Fibroblast of skin of left quadriceps (primary cell): ENCODE measurements around the gene PIK3R3.
"Not testable (repeated sequence)": the region's sequence is repeated elsewhere in the genome, so short reads cannot be mapped to it uniquely, and the experiment has no call there.

ENCODE experiments used
- DNase-seq, 2 experiments: peaks; one replicate each; pipeline ENCODE4 v3.0.0-alpha.2; 2013; ENCODE audit warnings: low read depth in 2 of 2

PIK3R3 gene

DNA sequence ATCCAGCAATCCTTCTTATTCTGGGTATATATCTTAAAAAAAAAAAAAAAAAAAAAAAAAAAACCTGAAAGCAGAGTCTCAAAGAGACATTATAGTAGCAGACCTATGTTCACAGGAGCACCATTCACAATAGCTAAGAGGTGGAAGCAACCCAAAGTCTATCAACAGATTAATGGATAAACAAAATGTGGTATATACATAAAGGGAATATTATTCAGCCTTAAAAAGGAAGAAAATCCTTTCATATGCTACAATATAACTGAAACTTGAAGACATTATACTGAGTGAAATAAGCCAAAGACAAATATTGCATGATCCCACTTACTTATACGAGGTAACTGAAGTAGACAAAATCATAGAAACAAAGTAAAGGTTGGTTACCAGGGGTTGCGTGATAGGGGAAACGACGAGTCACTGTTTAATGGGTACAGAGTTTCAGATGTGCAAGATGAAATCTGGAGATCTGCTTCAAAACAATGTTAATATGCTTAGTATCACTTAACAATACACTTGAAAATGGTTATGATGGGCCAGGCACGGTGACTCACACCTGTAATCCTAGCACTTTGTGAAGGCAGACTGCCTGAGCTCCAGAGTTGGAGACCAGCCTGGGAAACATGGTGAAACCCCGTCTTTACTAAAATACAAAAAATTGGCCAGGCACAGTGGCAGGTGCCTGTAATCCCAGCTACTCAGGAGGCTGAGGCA is 29.5 kb downstream of the PIK3R3 start:
- no peak for DNase-seq

DNA sequence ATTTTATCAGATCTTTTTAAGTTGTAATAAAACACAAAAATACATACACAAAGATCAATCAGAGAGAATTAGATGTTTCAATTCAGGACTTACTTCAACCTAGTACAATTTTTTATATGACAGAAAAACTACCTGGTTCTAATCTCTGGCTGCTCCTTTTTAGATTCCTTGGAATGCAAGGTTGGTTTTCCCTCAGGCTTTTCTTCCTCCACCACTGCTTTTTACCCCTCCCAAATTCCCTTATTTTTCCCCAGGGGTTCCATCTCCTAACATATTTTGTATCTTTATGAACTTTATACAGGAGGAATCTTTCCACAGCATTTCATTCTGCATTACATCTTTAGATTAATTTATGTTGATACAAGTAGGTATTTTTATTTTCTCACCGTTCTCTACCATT is 33.2 kb downstream of the PIK3R3 start:
- no peak for DNase-seq

DNA sequence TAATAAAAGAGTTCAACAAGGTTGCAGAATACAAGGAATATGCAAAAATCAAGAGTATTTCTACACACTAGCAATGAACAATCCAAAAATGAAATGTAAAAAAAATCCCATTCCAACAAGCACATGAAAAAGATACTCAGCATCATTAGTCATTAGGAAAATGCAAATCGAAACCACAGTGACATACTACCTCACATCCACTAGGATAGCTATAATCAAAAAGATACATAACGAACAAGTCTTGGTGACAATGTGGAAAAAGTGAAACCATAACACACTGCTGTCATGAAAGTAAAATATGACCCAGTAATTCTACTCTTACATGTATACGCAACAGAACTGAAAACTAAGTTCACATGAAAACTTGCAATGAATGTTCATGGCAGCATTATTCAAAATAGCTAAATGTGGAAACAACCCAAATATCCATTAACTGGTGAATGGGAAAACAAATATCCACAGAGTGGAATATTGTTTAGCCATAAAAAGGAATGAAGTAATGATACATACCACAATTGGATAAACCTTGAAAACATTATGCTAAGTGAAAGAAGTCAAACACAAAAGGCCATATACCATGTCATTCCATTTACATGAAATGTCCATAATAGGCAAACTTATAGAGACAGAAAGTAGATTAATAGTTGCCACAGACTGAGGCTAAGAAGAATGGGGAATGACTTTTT is 34.3 kb downstream of the PIK3R3 start:
- no peak for DNase-seq

DNA sequence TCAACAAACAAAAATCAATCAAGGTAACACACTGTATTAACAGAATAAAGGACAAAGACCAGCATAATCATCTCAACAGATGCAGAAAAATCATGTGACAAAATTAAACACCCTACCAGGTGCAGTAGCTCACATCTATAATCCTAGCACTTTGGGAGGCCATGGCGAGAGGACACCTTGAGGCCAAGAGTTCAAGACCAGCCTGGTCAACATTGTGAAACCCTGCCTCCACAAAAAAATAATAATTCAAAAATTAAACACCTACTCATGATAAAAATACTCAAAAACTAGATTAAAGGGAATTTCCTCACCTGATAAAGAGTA is 35.3 kb downstream of the PIK3R3 start:
- DNase-seq: no peak

DNA sequence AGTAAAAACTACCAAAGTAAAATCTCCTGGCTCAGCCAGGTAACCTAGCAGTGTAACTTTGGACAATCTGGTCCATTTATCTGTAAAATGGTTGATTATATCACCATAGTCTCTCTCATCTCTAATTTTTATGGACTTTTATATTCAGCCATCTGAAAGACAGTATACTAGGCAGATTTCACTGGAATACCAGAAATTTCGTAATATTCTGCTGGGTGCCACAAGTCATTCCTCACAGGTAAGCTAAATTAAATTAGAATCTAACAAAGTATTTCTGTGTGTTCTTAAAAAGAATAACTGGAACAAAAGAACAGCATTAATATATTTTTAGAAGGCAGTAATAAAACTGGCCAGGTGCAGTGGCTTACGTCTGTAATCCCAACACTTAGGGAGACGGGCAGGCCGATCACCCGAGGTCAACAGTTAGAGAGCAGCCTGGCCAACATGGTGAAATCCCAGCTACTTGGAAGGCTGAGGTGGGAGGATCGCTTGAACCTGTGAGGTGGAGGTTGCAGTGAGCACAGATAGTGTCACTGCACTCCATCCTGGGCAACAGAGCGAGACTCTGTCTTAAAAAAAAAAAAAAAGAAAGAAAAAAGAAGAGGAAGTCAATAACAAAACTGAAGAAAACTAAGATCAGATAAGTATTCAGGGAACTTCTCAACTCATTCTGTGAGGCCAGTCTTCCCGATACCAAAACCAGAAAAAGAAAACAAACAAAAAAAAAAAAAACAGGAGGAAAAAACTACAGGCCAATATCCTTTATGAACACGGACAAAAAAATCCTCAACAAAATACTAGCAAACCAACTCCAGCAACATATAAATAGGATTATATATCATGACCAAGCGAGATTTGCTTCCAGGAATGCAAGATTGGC is 35.9 kb downstream of the PIK3R3 start:
- no peak for DNase-seq

DNA sequence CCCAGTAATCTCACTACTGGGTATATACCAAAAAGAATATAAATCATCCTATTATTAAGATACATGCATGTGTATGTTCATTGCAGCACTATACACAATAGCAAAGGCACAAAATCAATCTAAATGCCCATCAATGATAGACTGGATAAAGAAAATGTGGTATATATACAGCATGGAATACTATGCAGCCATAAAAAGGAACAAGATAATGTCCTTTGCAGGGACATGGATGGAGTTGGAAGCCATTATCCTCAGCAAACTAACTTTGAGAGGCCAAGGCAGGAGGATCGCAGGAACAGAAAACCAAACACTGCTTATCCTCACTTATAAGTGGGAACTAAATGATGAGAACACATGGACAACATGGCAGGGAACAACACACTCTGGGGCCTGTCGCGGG is 37.3 kb downstream of the PIK3R3 start:
- DNase-seq: not testable (repeated sequence)

DNA sequence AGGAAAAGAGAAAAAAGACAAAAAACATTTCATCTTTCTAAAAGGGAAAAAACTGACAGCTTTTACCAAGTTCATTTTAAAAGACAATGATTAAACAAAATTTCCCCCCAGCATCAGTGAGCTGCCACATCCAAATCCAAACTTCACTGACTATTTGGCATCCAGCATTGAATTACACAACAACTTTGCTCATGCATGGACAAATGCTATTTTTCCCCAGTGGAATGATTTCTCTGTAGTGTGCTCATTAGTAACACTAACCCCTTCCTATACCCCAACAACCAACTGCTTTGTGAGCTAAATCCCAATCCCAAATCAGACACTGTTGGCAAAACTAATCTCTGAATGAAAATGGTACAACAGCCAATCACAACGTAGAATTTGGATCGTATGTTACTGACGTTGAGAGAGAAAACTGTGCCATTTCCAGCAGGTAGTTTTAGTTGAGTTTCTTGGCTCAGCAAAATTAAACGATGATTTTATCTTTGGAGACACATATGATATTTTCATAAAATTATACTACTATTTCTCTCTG is 37.9 kb downstream of the PIK3R3 start:
- DNase-seq: no peak

DNA sequence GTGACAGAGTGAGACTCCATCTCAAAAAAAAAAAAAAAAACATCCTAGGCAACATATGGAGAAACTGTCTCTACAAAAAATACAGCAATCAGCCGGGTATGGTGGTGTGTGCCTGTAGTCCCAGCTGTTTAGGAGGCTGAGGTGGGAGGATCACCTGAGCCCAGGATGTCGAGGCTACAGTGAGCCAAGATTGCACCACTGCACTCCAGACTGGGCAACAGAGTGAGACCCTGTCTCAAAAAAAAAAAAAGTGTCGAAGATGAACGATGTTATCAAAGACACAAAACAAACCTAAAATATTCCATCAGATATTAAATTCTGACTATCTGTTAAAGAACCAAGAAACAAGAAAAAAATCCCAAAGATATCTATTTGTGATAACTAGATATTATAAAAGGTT is 38.6 kb downstream of the PIK3R3 start:
- DNase-seq: not testable (repeated sequence)

DNA sequence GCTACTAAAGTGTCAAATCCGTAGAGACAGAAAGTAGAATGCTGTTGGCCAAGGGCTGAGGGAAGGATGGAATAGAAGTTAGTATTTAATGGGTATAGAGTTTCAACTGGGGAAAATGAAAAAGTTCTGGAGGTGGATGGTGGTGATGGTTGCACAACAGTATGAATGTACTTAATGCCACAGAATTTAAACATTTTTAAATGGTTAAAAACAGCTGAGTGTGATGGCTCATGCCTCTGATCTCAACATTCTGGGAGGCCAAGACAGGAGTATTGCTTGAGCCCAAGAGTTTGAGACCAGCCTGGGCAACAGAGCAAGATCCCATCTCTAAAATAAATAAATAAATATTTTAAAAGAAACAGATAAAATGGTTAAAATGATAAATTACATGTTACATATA is 44.5 kb downstream of the PIK3R3 start:
- no peak for DNase-seq

DNA sequence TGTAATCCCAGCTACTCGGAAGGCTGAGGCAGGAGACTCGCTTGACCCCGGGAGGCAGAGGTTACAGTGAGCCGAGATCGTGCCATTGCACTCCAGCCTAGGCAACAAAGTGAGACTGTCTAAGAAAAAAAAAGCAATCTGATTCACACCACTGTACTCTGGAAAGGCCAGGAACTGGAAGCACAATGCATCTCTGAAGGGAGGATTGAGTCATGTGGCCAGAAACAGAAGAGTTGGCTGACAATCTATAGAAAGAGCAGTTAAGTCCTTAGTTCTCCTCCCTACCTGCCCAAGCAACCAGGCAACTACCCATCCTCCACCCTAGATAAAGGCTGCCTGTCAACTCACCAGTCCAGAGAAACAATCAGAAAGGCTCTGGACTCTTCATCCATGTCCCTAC is 45.9 kb downstream of the PIK3R3 start:
- no peak for DNase-seq

DNA sequence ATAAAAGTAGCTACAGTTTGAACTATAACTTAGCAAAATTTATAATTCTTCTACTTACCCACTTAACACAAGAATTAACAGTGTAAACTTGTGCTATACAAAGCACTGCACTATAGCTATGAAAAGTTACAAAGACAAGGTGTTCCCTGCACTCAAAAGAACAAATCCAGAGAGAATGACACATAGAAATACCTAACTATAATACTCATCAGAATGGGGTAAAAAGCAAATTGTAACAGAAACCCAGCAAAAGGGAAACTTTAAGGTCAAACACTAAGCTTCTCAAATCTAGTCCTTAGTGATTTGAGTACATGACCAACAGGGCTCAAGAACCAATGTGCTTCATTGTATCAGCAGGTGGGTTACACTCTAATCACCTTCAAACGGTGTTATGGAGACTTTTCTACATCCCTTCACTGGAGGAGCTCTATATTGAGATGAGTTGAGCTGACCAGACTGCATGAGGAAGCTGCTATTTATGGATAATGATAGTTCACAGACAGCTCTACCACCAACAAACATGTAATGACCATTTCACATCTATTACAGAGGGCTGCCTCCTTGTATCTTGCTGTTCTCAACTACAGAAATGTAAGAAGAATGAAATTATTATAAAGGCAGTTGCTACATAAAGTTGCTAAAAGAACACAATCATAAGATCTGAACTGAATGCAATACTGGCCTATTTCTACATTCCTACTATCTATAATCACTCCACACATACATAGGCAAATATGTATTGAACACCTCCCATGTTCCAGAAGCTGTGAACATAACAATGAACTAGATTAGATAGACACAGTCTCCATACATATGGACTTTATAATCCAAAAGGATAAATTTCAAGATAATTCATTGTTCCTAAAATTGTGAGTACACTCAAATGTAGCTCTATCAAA is 47.6 kb downstream of the PIK3R3 start:
- DNase-seq: no peak

DNA sequence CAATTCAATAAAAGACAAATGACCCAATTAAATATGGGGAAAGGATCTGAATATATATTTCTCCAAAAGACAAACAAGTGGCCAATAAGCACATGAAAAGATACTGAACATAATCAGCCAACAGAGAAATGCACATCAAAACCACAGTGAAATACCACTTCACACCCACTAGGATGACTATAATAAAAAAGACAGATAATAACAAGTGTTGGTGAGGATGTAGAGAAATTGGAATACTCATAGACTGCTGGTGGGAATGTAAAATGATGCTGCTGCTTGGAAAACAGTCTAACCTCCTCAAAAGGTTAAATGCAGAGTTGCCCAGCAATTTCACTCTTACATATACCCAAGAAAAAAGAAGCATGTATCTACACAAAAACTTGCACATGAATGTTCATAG is 48.9 kb downstream of the PIK3R3 start:
- DNase-seq: no peak

DNA sequence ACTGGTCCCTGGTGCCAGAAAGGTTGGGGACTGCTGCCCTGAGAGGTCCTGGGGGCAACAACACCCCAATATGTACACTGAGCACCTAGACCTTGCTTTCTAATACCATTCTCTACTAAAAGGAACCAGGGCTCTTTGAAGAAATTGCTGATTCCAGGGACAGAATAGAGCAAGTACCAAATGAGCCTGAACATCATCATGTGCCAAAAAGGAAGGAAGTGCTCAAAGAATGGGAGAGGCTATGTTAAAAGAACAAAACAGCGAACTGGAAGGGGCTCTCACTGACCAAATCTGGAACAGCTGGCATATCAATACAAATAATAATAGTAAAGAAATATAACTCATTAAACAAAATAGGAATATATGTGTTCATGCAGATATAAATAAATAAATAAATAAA is 50.8 kb downstream of the PIK3R3 start:
- no peak for DNase-seq

DNA sequence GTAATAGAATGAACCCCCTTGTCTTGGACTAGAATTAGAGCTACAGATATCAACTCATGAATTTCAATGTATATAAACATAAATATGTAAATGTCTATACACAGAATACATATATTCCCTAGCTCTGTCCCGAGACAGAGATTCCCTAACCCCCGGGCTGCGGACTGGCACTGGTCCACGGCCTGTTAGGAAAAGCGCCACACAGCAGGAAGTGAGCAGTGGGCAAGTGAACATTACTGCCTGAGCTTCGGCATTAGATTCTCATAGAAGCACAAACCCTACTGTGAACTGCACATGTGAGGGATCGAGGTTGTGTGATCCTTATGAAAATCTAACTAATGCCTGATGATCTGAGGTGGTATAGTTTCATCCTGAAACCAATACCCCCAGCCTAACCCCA is 51.2 kb downstream of the PIK3R3 start:
- DNase-seq: no peak

DNA sequence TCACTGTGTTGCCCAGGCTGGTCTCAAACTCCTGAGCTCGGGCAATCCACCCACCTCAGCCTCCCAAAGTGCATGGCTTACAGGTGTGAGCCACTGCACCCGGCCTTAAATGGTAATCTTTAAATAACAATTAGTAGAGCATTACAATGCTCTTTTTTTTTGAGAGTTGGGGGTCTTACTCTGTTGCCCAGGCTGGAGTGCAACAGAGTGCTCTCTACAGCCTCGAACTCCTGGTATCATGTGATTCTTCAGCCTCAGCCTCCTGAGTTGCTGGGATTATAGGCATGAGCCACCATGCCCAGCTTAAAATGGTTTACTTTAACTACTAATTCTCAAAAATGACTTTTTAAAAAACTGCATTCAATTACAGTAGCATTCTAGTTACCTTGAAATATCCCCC is 52.2 kb downstream of the PIK3R3 start:
- DNase-seq: no peak

DNA sequence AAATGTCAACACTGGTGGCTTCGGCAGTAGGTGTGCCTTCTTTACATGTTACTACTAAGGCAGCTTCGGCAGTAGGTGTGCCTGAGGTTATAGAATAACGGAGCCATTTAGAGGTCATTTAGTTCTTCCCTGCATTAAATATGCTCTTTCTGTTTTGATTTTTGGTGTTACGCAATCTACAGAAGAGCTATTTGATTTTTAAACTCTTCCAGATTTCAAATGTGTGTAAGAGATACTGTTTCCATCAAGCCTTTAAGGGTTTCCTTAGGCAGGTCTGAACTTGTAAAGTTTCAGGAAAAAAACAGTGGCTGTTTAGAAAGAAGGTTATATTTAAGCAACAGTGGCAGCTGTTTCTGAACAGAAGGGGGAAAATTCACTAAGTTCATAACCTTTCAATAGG is 54.8 kb downstream of the PIK3R3 start:
- DNase-seq: no peak

DNA sequence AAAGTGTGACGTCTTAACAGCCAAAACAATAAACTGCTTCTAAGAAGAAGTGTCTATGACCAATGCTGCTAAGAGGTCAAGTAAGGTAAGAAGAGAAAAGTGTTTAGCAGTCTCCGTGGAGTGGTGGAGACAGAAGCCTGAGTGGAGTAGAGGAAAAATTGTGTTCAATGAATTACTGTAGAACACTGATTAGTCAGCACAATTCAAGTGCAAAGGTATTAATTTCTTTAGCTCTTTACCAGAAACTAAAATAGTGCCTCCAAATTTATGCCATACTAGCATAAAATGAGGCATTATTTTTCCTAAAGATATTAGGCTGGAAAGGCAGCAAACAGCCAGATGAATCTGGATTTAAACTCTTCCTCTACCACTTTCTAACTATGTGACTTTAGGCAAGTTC is 56.1 kb downstream of the PIK3R3 start:
- DNase-seq: no peak

DNA sequence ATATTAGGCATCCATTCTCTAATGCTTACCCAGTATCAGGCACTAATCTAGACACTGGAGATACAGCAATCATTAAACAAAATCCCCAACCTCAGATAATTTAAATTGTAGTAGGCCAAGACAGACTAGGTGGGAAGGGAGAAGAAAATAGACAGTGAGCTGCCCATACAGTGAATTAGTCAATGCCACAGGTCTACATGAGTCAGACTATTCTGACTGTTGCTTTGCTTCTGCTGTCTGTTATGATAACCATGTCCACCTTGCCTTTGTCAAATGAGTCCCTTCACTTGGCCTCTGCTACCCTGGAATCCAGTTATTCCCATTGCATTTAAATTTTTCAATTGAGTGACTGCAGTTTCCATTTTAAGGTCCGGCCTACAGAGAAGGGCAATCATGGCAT is 59.5 kb downstream of the PIK3R3 start:
- no peak for DNase-seq

DNA sequence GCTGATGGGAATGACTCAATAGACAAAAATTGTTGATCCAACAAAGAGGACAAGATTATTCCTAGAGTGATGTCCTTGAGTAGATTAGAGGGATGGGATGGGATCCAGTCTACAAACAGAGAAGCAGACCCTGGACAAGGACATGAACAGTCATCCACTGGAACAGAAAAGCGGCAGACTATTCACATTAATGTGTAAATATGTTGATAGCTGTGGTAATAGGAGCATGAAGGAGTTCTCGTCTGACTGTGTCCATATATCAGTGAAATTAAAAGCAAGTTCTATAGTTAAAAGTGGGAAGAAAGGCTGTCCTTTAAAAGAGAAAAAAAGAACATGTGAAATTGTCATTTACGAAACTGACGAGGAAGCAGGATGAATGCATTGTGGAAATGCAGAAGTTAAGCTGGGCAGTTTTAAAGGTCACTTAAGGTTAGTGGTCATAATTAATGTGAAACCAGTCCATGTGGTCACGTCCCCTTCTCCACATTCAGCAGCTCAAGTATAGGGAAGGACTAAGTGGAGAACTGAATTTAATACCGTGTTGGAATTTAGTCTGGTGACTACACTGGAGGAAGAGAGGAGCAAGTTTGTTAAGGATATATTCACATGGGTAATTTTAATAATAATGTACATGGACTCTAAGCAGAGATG is 62.1 kb downstream of the PIK3R3 start:
- no peak for DNase-seq

DNA sequence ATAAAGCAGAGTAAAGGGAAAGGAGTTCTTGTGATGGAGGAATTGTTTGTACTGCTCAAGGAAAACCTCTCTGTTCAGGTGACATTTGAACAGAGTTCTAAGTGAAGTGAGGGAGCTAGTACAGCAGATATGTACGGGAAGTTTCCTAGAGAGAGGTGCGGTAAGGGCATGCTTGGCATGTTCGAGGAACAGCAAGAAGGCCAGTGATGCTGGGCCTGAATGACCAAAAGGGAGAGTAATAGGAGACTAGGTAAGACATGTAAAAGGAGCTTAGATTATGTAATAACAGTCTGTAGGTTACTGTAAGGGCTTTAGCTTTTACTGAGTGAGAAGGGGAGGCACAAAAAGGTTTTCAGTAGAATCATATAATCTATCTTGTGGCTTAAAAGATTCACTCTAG is 63.9 kb downstream of the PIK3R3 start:
- no peak for DNase-seq

DNA sequence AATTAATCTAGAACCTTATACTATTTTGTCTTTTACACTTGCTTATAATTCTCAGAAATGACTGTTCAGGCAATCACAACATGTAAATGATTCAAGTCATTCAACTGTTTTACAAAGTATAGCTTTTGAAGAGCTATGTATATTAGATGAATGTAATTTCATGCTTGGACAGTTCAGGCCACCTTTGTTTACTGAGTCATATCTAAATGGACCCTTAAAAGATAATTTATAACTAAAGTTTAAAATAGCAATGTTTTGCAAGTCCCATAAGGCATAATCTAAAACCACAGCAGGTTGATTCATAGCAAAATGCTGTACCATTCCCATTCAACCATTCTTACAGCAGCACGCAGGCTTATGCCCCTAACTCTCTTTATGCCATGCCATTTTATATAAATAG is 64.8 kb downstream of the PIK3R3 start:
- DNase-seq: no peak
